ENCODE results near the gene SSRP1.

GRCh38 chr11:57338142-57338541 lies 2.5 kb upstream of the SSRP1 start, which contains the start of gene P2RX3:
- no peak for TF ChIP-seq TEAD4 (IDR thresholded peaks at IDR 0.05)
- no peak for TF ChIP-seq MAX (IDR thresholded peaks at IDR 0.05)
- TF ChIP-seq CEBPB (IDR thresholded peaks at IDR 0.05): no peak

Data from Ishikawa (cell line).